Endometrial microvascular endothelial cells (primary cell): ENCODE results near the gene P2RX7. TPM values are rescaled to one million over a fixed set of nuclear protein-coding genes. Genes with fewer than 3 reads are reported as not detected.

ENCODE experiments used
- in situ Hi-C: cut with HindIII; loops from 2 replicates; pipeline ENCODE4 v1.10.0; 2017; ENCODE audit warnings: low sequenced_read_pairs, low pct_unique_long_range_greater_than_20kb; ENCODE audit errors: inconsistent ontology term
- total RNA-seq: library from RNA; depleted of rRNA; stranded (reverse); fragments of >200 nt; gene quantifications from one replicate; pipeline ENCODE4 v1.2.3, GENCODE V29; 2015; ENCODE audit errors: inconsistent ontology term

The P2RX7 gene
- total RNA-seq, 1 donor from 2014 or later, result 2.3 TPM

DNA sequence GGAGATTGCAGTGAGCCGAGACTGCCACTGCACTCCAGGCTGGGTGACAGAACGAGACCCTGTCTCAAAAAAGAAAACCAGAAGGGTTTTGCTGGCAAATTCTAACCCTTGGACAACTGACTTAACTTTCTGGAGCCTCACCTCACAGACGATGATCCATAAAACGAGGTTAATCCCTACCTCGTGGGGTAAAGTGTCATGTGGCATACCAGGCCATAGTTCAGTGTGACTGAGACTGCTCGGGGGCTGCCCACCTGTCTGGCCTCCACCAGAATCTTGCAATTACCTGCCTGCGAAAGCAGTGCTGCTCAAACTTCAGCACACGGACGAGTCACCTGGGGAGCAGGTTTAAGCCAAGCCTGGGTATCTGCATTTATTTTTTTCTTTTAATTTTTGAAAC, 104.1 kb downstream of the P2RX7 start:
- in situ Hi-C loops, result no loop called here

DNA sequence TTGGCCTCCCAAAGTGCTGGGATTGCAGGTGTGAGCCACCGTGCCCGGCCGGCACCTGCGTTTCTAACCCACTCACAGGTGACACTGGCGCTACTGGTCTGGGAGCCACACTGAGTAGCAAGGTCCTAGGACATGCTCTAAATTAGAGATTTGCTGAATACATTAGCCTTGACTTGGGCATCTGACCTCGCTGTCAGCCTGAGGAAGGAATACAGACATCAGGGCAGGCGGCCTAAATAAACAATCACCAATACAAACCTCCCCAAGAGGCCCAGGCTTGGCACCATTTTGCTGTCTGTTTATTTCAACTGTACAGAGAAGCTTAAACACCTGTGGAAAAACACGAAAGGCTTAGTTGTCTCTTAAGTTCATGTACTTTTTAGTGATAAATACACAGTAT, 104.7 kb downstream of the P2RX7 start:
- in situ Hi-C loops, result no loop called here

Other genes starting within 250 kb of the P2RX7 start
- gene SPPL3, start 228.5 kb upstream of the P2RX7 start, total RNA-seq, result 14.1 TPM
- not detected for gene HNF1A, start 154.3 kb upstream of the P2RX7 start, total RNA-seq
- gene C12orf43, start 116.4 kb upstream of the P2RX7 start, total RNA-seq, result 12.8 TPM
- 3.9 TPM for gene OASL, start 93.6 kb upstream of the P2RX7 start, total RNA-seq
- gene P2RX4, start 77.3 kb downstream of the P2RX7 start, total RNA-seq, result 49.0 TPM
- 39.9 TPM for gene CAMKK2, start 163.8 kb downstream of the P2RX7 start, total RNA-seq
- gene ANAPC5, start 219.5 kb downstream of the P2RX7 start, total RNA-seq, result 187 TPM